Immature natural killer cell (primary cell): Measurements from ENCODE around the gene ARL2. TPM values are rescaled to one million over a fixed set of nuclear protein-coding genes. Genes with fewer than 3 reads are reported as not detected.

ENCODE experiments used
- DNase-seq, 3 donors: peaks; one replicate each; pipeline ENCODE4 v3.0.0; 2022; ENCODE audit warnings: mixed read lengths in 1 of 3
- H3K27ac Mint-ChIP-seq, 6 donors: one replicate each; pipeline ENCODE4 v1.8.0; 2020; ENCODE audit warnings: mixed read lengths in 6 of 6, mild to moderate bottlenecking in 5 of 6, inconsistent platforms in 4 of 6, moderate library complexity in 3 of 6
- H3K27me3 Mint-ChIP-seq, 3 donors: one replicate each; pipeline ENCODE4 v1.8.0; 2020 to 2021; ENCODE audit warnings: low read depth in 3 of 3, mild to moderate bottlenecking in 3 of 3, mixed read lengths in 3 of 3, moderate library complexity in 3 of 3, inconsistent platforms in 1 of 3
- H3K36me3 Mint-ChIP-seq, 3 donors: one replicate each; pipeline ENCODE4 v1.8.0; 2020; ENCODE audit warnings: mixed read lengths in 3 of 3, inconsistent platforms in 2 of 3, mild to moderate bottlenecking in 2 of 3
- H3K4me1 Mint-ChIP-seq, 2 donors: one replicate each; pipeline ENCODE4 v1.8.0; 2020; ENCODE audit warnings: inconsistent platforms in 2 of 2, mild to moderate bottlenecking in 2 of 2, mixed read lengths in 2 of 2, moderate library complexity in 1 of 2
- H3K4me3 Mint-ChIP-seq, 5 donors: one replicate each; pipeline ENCODE4 v1.8.0; 2020; ENCODE audit warnings: mild to moderate bottlenecking in 5 of 5, mixed read lengths in 5 of 5, inconsistent platforms in 3 of 5, moderate library complexity in 3 of 5
- H3K9me3 Mint-ChIP-seq, 6 donors: one replicate each; pipeline ENCODE4 v1.8.0; 2020; ENCODE audit warnings: mild to moderate bottlenecking in 6 of 6, mixed read lengths in 6 of 6, inconsistent platforms in 4 of 6, moderate library complexity in 3 of 6
- polyA plus RNA-seq, 3 donors: library from polyadenylated mRNA; unstranded; fragments of 300-500 nt; fragmentation: Illumina TruSeq; gene quantifications; one replicate each; pipeline ENCODE4 v1.2.3, GENCODE V29; 2021

Gene ARL2
- polyA plus RNA-seq, 3 donors from 2014 or later: 79.1 to 101 (median 80.1) TPM

DNA sequence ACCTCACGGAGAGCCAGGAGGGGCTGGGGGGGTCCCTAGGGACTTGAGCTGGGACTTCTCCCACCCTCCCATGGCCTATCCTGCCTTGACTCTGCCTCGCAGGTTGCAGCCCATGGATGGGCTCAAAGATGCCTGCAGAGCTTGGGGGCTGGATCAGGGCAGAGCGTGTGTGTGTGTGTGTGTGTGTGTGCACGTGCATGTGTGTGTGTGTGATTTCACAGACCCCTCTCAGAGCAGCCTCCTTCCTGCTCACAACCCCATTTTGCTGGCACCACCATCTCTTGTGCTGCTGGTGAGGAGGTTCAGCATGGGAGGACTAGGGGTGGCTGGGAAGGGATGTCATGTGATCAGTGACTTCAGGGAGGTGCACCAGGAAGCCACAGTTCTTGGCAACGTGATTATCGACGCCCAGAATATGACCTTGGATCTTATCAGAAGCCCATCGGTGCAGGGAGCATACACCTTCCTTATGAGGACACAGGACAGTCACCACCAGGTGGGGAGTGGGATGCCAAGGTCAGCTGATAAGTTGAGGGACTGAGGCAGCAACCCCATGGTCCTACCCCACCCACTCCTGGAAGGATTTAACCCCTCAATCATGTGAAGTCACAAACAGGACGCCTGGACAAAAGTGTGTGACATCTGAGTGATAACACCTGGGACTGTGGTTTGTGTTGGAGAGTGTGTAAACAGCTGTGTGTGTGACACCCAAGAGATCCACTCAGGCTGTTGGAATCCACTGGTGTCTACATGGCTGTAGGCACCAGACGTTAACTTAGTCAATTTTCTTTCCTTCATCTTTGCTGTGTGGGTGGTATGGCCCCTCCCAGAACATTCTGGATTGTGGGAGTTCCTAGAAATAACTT, 46.2 kb downstream of the ARL2 start:
- no peak overlapping the region for H3K4me3 Mint-ChIP-seq
- peaks cover 0 to 2% (median 1%) of the 10 kb centered on the region in 3 donors for H3K27me3 Mint-ChIP-seq
- H3K27ac Mint-ChIP-seq: no peak overlapping the region
- DNase-seq: no peak
- no peaks in the 10 kb centered on the region for H3K4me1 Mint-ChIP-seq
- H3K36me3 Mint-ChIP-seq: no peaks in the 10 kb centered on the region
- no peaks in the 10 kb centered on the region for H3K9me3 Mint-ChIP-seq

DNA sequence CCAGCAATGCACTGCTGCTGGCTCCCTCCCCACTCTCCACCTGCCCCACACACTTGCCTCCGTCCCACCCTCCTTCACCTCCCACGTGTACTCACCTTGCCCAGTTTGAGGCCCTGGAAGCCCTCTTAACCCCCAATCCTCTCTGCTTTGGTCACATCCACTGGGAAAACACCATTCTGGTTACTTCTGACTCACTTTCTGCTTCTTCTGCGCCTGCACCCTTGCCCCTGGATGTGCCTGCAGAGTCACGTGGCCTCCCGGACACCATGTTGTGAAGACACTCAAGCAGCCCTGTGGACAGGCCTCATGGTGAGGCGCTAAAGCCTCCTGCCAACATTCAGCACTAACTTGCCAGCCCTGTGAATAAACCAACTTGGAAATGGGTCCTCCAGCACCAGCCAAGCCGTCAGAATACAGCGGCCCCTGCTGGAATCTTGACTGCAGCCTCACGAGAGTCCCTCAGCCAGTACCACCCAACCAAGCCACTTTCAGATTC, 47.0 kb downstream of the ARL2 start:
- no peaks in the 10 kb centered on the region for H3K36me3 Mint-ChIP-seq
- H3K4me3 Mint-ChIP-seq: no peak overlapping the region
- H3K27me3 Mint-ChIP-seq: peaks cover 0 to 2% (median 1%) of the 10 kb centered on the region in 3 donors
- H3K9me3 Mint-ChIP-seq: no peaks in the 10 kb centered on the region
- DNase-seq: no peak
- no peaks in the 10 kb centered on the region for H3K4me1 Mint-ChIP-seq
- H3K27ac Mint-ChIP-seq: no peak overlapping the region

DNA sequence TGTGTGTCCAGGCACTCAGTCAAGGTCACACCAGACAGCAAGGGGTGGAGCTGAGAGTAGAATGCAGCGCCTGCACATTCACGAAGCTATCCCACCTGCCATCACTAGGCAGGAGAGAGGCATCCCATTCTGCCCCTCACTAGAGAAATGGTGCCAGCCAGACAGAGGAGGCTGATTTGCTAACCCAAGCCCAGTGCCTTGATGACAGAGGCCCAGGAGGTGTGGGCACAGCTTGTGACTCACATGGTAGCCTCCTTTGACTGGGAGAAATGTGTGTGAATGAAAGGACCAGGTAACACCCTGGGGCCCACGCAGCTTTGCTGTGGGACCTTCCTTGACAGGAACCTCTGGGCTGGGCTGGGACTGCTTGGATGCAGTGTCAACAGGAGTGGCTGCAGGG, 49.6 kb downstream of the ARL2 start:
- no peak overlapping the region for H3K27ac Mint-ChIP-seq
- H3K36me3 Mint-ChIP-seq: no peaks in the 10 kb centered on the region
- no peak overlapping the region for H3K4me3 Mint-ChIP-seq
- H3K9me3 Mint-ChIP-seq: no peaks in the 10 kb centered on the region
- H3K4me1 Mint-ChIP-seq: no peaks in the 10 kb centered on the region
- DNase-seq: no peak
- H3K27me3 Mint-ChIP-seq: peaks cover 0 to 2% (median 1%) of the 10 kb centered on the region in 3 donors

DNA sequence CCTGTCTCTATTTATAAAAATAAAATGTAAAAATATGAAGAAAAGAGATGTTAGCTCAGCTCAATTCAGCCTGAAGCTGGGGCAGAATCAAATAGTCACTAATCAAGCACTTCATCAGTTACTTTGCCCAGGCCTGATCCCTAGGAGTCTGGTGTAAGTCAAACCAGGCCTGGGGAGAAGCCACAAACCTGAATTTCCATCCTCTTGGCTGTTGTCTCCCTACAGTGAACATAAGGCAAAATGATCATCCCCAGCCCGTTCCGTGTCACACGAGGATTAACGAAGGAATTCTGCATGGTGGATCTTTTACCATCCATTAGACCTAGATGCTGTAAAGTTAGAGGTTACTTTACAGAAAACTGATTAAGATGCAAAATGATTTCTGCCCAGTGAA, 50.9 kb downstream of the ARL2 start:
- Mint-ChIP-seq H3K9me3 (no peaks in the 10 kb centered on the region), H3K27me3 (peaks cover 0 to 2% (median 1%) of the 10 kb centered on the region in 3 donors), H3K27ac (no peak overlapping the region), H3K4me3 (no peak overlapping the region), H3K36me3 (no peaks in the 10 kb centered on the region), H3K4me1 (no peaks in the 10 kb centered on the region)
- no peak for DNase-seq

DNA sequence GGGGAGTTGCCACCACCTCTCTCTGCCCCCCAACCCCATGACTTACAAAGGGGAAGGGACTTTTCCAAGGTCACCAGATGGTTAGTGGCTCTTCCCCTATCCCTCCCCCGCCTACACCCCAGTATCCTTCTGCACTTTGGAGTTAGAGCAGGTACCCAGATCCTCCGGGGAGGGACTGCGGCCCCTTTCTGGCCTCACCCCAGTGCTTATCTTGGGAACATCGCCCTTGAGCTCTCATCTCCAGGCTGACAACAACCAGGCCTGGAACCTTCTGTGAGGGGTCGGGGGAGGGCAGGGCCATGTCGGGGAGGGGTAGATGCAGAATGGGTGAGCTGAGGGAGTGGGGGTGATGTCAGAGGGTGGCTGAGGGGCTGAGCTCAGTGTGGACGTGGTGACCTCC, 51.9 kb downstream of the ARL2 start:
- no peaks in the 10 kb centered on the region for H3K36me3 Mint-ChIP-seq
- H3K9me3 Mint-ChIP-seq: no peaks in the 10 kb centered on the region
- DNase-seq: no peak
- peaks cover 0 to 2% (median 1%) of the 10 kb centered on the region in 3 donors for H3K27me3 Mint-ChIP-seq
- no peaks in the 10 kb centered on the region for H3K4me1 Mint-ChIP-seq
- no peak overlapping the region for H3K27ac Mint-ChIP-seq
- no peak overlapping the region for H3K4me3 Mint-ChIP-seq

DNA sequence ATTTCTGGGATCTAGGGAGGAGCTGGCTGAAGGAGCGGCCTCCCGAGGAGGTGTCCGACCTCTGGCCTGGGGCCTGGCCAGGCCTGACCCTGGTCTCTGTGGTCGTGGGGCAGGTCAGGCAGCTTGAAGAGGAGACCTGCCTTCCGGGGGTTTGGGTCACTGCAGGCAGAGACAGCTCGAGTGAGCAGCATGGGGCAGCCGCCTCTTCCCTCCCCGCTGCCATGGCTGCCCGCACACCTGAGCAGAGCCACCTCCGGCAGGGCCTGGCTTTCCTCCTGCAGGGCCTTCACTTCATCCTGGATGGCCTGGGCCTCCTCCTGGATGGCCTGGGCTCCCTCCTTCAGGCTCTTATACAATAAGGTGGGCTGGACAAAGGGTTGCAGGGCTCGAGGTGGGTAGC, 52.4 kb downstream of the ARL2 start:
- Mint-ChIP-seq H3K27ac (no peak overlapping the region), H3K36me3 (no peaks in the 10 kb centered on the region), H3K4me1 (no peaks in the 10 kb centered on the region), H3K9me3 (no peaks in the 10 kb centered on the region), H3K4me3 (no peak overlapping the region), H3K27me3 (peaks cover 0 to 2% (median 0%) of the 10 kb centered on the region in 3 donors)
- no peak for DNase-seq

DNA sequence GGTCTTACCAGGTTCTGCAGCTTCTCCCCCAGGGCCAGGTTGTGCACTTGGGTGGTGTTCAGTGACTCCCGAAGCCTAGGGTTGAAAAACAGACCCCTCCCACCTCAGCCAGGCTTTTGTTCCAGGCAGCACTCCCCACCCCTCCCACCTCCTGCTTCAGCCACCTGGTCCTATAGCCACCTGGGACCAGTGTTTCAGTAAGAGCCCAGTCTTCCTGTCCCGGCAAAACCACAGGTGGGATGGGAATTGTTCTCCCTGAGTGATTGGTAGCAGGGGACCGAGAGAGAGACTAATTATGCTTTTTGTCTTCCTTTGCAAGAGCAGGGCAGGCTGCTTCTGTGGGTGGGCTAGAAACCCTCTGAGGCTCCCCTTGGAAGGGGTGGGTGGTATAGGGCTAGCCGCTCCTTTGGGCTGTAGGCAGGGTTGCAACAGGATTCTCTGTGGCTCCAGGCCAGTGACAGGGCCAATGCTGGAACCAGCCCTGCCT, 52.9 kb downstream of the ARL2 start:
- H3K36me3 Mint-ChIP-seq: no peaks in the 10 kb centered on the region
- H3K27ac Mint-ChIP-seq: no peak overlapping the region
- H3K4me3 Mint-ChIP-seq: no peak overlapping the region
- H3K9me3 Mint-ChIP-seq: no peaks in the 10 kb centered on the region
- H3K27me3 Mint-ChIP-seq: peaks cover 0 to 2% (median 0%) of the 10 kb centered on the region in 3 donors
- H3K4me1 Mint-ChIP-seq: no peaks in the 10 kb centered on the region
- no peak for DNase-seq

DNA sequence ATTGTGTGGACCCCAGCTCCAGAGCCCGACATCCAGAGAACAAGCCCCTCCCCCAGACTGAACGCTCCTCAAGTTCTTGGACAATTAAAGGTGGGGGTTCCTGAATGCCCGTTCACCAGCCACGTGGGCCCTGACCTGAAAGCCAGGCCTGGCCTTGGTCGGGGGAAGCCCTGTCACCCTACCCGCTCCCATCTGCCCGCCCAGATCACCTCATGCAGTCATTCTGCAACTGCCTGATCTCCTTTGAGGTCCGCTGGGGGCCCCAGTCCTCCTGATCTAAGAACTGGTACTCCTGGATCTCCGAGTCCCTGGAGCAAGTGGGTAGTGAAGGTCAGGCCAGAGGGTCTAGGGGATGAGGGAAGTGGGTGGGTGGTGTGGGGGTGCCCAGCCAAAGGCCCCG, 53.5 kb downstream of the ARL2 start:
- H3K4me3 Mint-ChIP-seq: no peak overlapping the region
- H3K9me3 Mint-ChIP-seq: no peaks in the 10 kb centered on the region
- peaks cover 0 to 2% (median 0%) of the 10 kb centered on the region in 3 donors for H3K27me3 Mint-ChIP-seq
- no peak for DNase-seq
- no peaks in the 10 kb centered on the region for H3K36me3 Mint-ChIP-seq
- no peak overlapping the region for H3K27ac Mint-ChIP-seq
- H3K4me1 Mint-ChIP-seq: no peaks in the 10 kb centered on the region

DNA sequence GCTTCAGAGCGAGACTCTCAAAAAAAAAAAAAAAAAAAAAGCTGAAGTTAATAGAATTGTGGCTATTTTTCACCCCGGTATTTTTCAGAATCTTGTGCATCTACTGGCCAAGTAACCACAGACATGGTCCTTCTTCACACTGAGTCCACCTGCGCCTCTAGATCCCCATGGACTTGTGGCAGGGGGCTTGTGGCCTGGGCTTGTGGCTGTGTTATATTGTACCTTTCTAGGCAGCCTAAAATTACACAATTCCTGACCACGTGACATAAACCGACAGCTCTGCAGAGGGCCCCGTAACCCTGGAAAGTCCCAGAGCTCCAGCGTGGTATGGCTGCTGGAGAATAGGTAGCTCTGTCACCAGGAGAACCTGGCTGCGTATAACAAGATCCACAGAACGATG, 55.3 kb downstream of the ARL2 start:
- Mint-ChIP-seq H3K4me1 (no peaks in the 10 kb centered on the region), H3K27me3 (no peaks in the 10 kb centered on the region), H3K36me3 (no peaks in the 10 kb centered on the region), H3K4me3 (no peak overlapping the region), H3K27ac (no peak overlapping the region), H3K9me3 (no peaks in the 10 kb centered on the region)
- no peak for DNase-seq

Other genes with a start within 250 kb of the ARL2 start
- gene SF1, start 235.6 kb upstream of the ARL2 start, polyA plus RNA-seq: 100 to 1,000 TPM in 1 of 3 donors, 10 to 100 TPM in 2; 51.1 to 142 (median 56.3) TPM
- gene MAP4K2, start 210.9 kb upstream of the ARL2 start, polyA plus RNA-seq: 10 to 100 TPM in 2 of 3 donors, 1 to 10 TPM in 1; 9.2 to 16.4 (median 15.9) TPM
- gene MEN1, start 203.6 kb upstream of the ARL2 start, polyA plus RNA-seq: 10 to 100 TPM; 15.3 to 36.1 (median 27.1) TPM
- under 1 TPM in 2 of 3 donors, not detected in 1; 0.13 to 0.22 TPM for gene CDC42BPG, start 169.5 kb upstream of the ARL2 start, polyA plus RNA-seq
- gene EHD1, start 135.5 kb upstream of the ARL2 start, polyA plus RNA-seq: 100 to 1,000 TPM; 136 to 247 (median 160) TPM
- 10 to 100 TPM in 1 of 3 donors, 1 to 10 TPM in 2; 3.7 to 10.0 (median 6.7) TPM for gene ATG2A, start 97.0 kb upstream of the ARL2 start, polyA plus RNA-seq
- 10 to 100 TPM in 2 of 3 donors, 1 to 10 TPM in 1; 7.8 to 14.6 (median 14.0) TPM for gene PPP2R5B, start 89.5 kb upstream of the ARL2 start, polyA plus RNA-seq
- gene GPHA2, start 78.3 kb upstream of the ARL2 start, polyA plus RNA-seq: not detected
- not detected for gene MAJIN, start 42.1 kb upstream of the ARL2 start, polyA plus RNA-seq
- gene BATF2, start 17.2 kb upstream of the ARL2 start, polyA plus RNA-seq: not detected
- 10 to 100 TPM; 14.5 to 20.6 (median 19.9) TPM for gene SNX15, start 13.3 kb downstream of the ARL2 start, polyA plus RNA-seq
- gene SAC3D1, start 27.1 kb downstream of the ARL2 start, polyA plus RNA-seq: 10 to 100 TPM in 1 of 3 donors, 1 to 10 TPM in 2; 3.8 to 11.7 (median 9.2) TPM
- gene NAALADL1, start 44.4 kb downstream of the ARL2 start, polyA plus RNA-seq: 100 to 1,000 TPM in 1 of 3 donors, 10 to 100 TPM in 2; 64.4 to 103 (median 88.7) TPM
- gene CDCA5, start 69.9 kb downstream of the ARL2 start, polyA plus RNA-seq: 1 to 10 TPM; 1.8 to 2.9 (median 2.4) TPM
- 10 to 100 TPM; 28.3 to 31.2 (median 29.8) TPM for gene ZFPL1, start 70.1 kb downstream of the ARL2 start, polyA plus RNA-seq
- 100 to 1,000 TPM in 1 of 3 donors, 10 to 100 TPM in 2; 70.3 to 102 (median 87.7) TPM for gene VPS51, start 82.1 kb downstream of the ARL2 start, polyA plus RNA-seq
- gene TM7SF2, start 97.7 kb downstream of the ARL2 start, polyA plus RNA-seq: 10 to 100 TPM; 12.8 to 16.8 (median 15.4) TPM
- gene ZNHIT2, start 103.5 kb downstream of the ARL2 start, polyA plus RNA-seq: 10 to 100 TPM; 15.5 to 25.8 (median 23.9) TPM
- gene FAU, start 108.0 kb downstream of the ARL2 start, polyA plus RNA-seq: 1,000 to 10,000 TPM in 1 of 3 donors, 100 to 1,000 TPM in 2; 576 to 1,241 (median 681) TPM
- gene MRPL49, start 108.2 kb downstream of the ARL2 start, polyA plus RNA-seq: 100 to 1,000 TPM in 2 of 3 donors, 10 to 100 TPM in 1; 98.3 to 113 (median 105) TPM
- gene SYVN1, start 120.4 kb downstream of the ARL2 start, polyA plus RNA-seq: 10 to 100 TPM in 1 of 3 donors, 1 to 10 TPM in 2; 2.3 to 21.8 (median 7.7) TPM
- gene SPDYC, start 156.1 kb downstream of the ARL2 start, polyA plus RNA-seq: not detected
- 100 to 1,000 TPM; 124 to 155 (median 148) TPM for gene CAPN1, start 167.8 kb downstream of the ARL2 start, polyA plus RNA-seq
- 10 to 100 TPM; 10.1 to 11.8 (median 11.8) TPM for gene POLA2, start 247.8 kb downstream of the ARL2 start, polyA plus RNA-seq